ENCODE data around the gene SERINC5.

The SERINC5 gene

GRCh38 chr5:80182809-80183580 lies 72.9 kb downstream of the SERINC5 start:
- peak overlapping the region; percentile 91 for H3K27ac ChIP-seq (ENCODE audit: low read length)
- H3K4me1 ChIP-seq (ENCODE audit: control insufficient read depth, low read depth, low read length), result peaks cover 61% of the 10 kb centered on the region
- no peaks in the 10 kb centered on the region for H3K9me3 ChIP-seq (ENCODE audit: control insufficient read depth, low read depth, low read length)
- no peaks in the 10 kb centered on the region for H3K36me3 ChIP-seq (ENCODE audit: control insufficient read depth, low read depth, low read length)
- no peaks in the 10 kb centered on the region for H3K27me3 ChIP-seq (ENCODE audit: control insufficient read depth, insufficient read depth, low read length)
- peak overlapping the region; percentile 22 for H3K4me3 ChIP-seq (ENCODE audit: low read length)
- peak overlapping the region; percentile 39 for H3K9ac ChIP-seq (ENCODE audit: low read length)

GRCh38 chr5:80181618-80182211 lies 74.1 kb downstream of the SERINC5 start:
- H3K36me3 ChIP-seq (ENCODE audit: control insufficient read depth, low read depth, low read length), result peaks cover 9% of the 10 kb centered on the region
- no peaks in the 10 kb centered on the region for H3K27me3 ChIP-seq (ENCODE audit: control insufficient read depth, insufficient read depth, low read length)
- H3K4me1 ChIP-seq (ENCODE audit: control insufficient read depth, low read depth, low read length), result peaks cover 49% of the 10 kb centered on the region
- no peak overlapping the region for H3K4me3 ChIP-seq (ENCODE audit: low read length)
- no peaks in the 10 kb centered on the region for H3K9me3 ChIP-seq (ENCODE audit: control insufficient read depth, low read depth, low read length)
- H3K9ac ChIP-seq (ENCODE audit: low read length), result no peak overlapping the region
- H3K27ac ChIP-seq (ENCODE audit: low read length), result no peak overlapping the region

GRCh38 chr5:80177236-80177635 lies 78.6 kb downstream of the SERINC5 start:
- H3K4me1 ChIP-seq (ENCODE audit: control insufficient read depth, low read depth, low read length), result peaks cover 25% of the 10 kb centered on the region
- H3K36me3 ChIP-seq (ENCODE audit: control insufficient read depth, low read depth, low read length), result peaks cover 27% of the 10 kb centered on the region
- H3K27me3 ChIP-seq (ENCODE audit: control insufficient read depth, insufficient read depth, low read length), result no peaks in the 10 kb centered on the region
- H3K4me3 ChIP-seq (ENCODE audit: low read length), result no peak overlapping the region
- no peak overlapping the region for H3K9ac ChIP-seq (ENCODE audit: low read length)
- H3K27ac ChIP-seq (ENCODE audit: low read length), result no peak overlapping the region
- no peaks in the 10 kb centered on the region for H3K9me3 ChIP-seq (ENCODE audit: control insufficient read depth, low read depth, low read length)

GRCh38 chr5:80175337-80175736 lies 80.5 kb downstream of the SERINC5 start:
- no peak overlapping the region for H3K9ac ChIP-seq (ENCODE audit: low read length)
- H3K36me3 ChIP-seq (ENCODE audit: control insufficient read depth, low read depth, low read length), result peaks cover 32% of the 10 kb centered on the region
- no peaks in the 10 kb centered on the region for H3K27me3 ChIP-seq (ENCODE audit: control insufficient read depth, insufficient read depth, low read length)
- H3K4me1 ChIP-seq (ENCODE audit: control insufficient read depth, low read depth, low read length), result peaks cover 8% of the 10 kb centered on the region
- H3K4me3 ChIP-seq (ENCODE audit: low read length), result no peak overlapping the region
- H3K9me3 ChIP-seq (ENCODE audit: control insufficient read depth, low read depth, low read length), result no peaks in the 10 kb centered on the region
- no peak overlapping the region for H3K27ac ChIP-seq (ENCODE audit: low read length)

GRCh38 chr5:80174790-80175189 lies 81.1 kb downstream of the SERINC5 start:
- H3K9me3 ChIP-seq (ENCODE audit: control insufficient read depth, low read depth, low read length), result no peaks in the 10 kb centered on the region
- H3K27ac ChIP-seq (ENCODE audit: low read length), result no peak overlapping the region
- no peak overlapping the region for H3K9ac ChIP-seq (ENCODE audit: low read length)
- H3K36me3 ChIP-seq (ENCODE audit: control insufficient read depth, low read depth, low read length), result peaks cover 35% of the 10 kb centered on the region
- no peak overlapping the region for H3K4me3 ChIP-seq (ENCODE audit: low read length)
- H3K4me1 ChIP-seq (ENCODE audit: control insufficient read depth, low read depth, low read length), result peaks cover 6% of the 10 kb centered on the region
- no peaks in the 10 kb centered on the region for H3K27me3 ChIP-seq (ENCODE audit: control insufficient read depth, insufficient read depth, low read length)

- Histone ChIP-seq H3K27ac (ENCODE audit: low read length) (no peak overlapping the region), H3K36me3 (ENCODE audit: control insufficient read depth, low read depth, low read length) (peaks cover 47% of the 10 kb centered on the region), H3K4me3 (ENCODE audit: low read length) (no peak overlapping the region)
These were observed 83.7 kb downstream of the SERINC5 start for GRCh38 chr5:80172067-80172695.

GRCh38 chr5:80170117-80170535 lies 85.7 kb downstream of the SERINC5 start:
- Histone ChIP-seq H3K9ac (ENCODE audit: low read length) (no peak overlapping the region), H3K27ac (ENCODE audit: low read length) (no peak overlapping the region), H3K4me1 (ENCODE audit: control insufficient read depth, low read depth, low read length) (peaks cover 6% of the 10 kb centered on the region), H3K36me3 (ENCODE audit: control insufficient read depth, low read depth, low read length) (peaks cover 56% of the 10 kb centered on the region), H3K9me3 (ENCODE audit: control insufficient read depth, low read depth, low read length) (no peaks in the 10 kb centered on the region), H3K4me3 (ENCODE audit: low read length) (no peak overlapping the region), H3K27me3 (ENCODE audit: control insufficient read depth, insufficient read depth, low read length) (no peaks in the 10 kb centered on the region)

More at GRCh38 chr5:80172067-80172695, 83.7 kb downstream of the SERINC5 start:
- Histone ChIP-seq H3K27me3 (ENCODE audit: control insufficient read depth, insufficient read depth, low read length) (no peaks in the 10 kb centered on the region), H3K4me1 (ENCODE audit: control insufficient read depth, low read depth, low read length) (peaks cover 6% of the 10 kb centered on the region), H3K9me3 (ENCODE audit: control insufficient read depth, low read depth, low read length) (no peaks in the 10 kb centered on the region), H3K9ac (ENCODE audit: low read length) (no peak overlapping the region)

- Histone ChIP-seq H3K4me1 (ENCODE audit: control insufficient read depth, low read depth, low read length) (peaks cover under 1% of the 10 kb centered on the region), H3K9me3 (ENCODE audit: control insufficient read depth, low read depth, low read length) (no peaks in the 10 kb centered on the region), H3K4me3 (ENCODE audit: low read length) (no peak overlapping the region), H3K9ac (ENCODE audit: low read length) (no peak overlapping the region), H3K27me3 (ENCODE audit: control insufficient read depth, insufficient read depth, low read length) (no peaks in the 10 kb centered on the region), H3K27ac (ENCODE audit: low read length) (no peak overlapping the region), H3K36me3 (ENCODE audit: control insufficient read depth, low read depth, low read length) (peaks cover 54% of the 10 kb centered on the region)
These were observed 87.3 kb downstream of the SERINC5 start for GRCh38 chr5:80168388-80169028.

GRCh38 chr5:80165452-80165851 lies 90.4 kb downstream of the SERINC5 start:
- no peak overlapping the region for H3K4me3 ChIP-seq (ENCODE audit: low read length)
- peaks cover 48% of the 10 kb centered on the region for H3K36me3 ChIP-seq (ENCODE audit: control insufficient read depth, low read depth, low read length)
- peaks cover 10% of the 10 kb centered on the region for H3K4me1 ChIP-seq (ENCODE audit: control insufficient read depth, low read depth, low read length)
- H3K9me3 ChIP-seq (ENCODE audit: control insufficient read depth, low read depth, low read length), result no peaks in the 10 kb centered on the region
- no peak overlapping the region for H3K9ac ChIP-seq (ENCODE audit: low read length)
- H3K27ac ChIP-seq (ENCODE audit: low read length), result no peak overlapping the region
- H3K27me3 ChIP-seq (ENCODE audit: control insufficient read depth, insufficient read depth, low read length), result no peaks in the 10 kb centered on the region

- Histone ChIP-seq H3K36me3 (ENCODE audit: control insufficient read depth, low read depth, low read length) (peaks cover 38% of the 10 kb centered on the region), H3K27ac (ENCODE audit: low read length) (no peak overlapping the region), H3K9ac (ENCODE audit: low read length) (no peak overlapping the region)
These were observed 94.7 kb downstream of the SERINC5 start for GRCh38 chr5:80161165-80161564.

GRCh38 chr5:80160242-80160641 lies 95.6 kb downstream of the SERINC5 start:
- no peaks in the 10 kb centered on the region for H3K27me3 ChIP-seq (ENCODE audit: control insufficient read depth, insufficient read depth, low read length)
- H3K36me3 ChIP-seq (ENCODE audit: control insufficient read depth, low read depth, low read length), result peaks cover 29% of the 10 kb centered on the region

More at GRCh38 chr5:80161165-80161564, 94.7 kb downstream of the SERINC5 start:
- H3K4me3 ChIP-seq (ENCODE audit: low read length), result no peak overlapping the region
- no peaks in the 10 kb centered on the region for H3K27me3 ChIP-seq (ENCODE audit: control insufficient read depth, insufficient read depth, low read length)
- H3K4me1 ChIP-seq (ENCODE audit: control insufficient read depth, low read depth, low read length), result peaks cover 32% of the 10 kb centered on the region
- H3K9me3 ChIP-seq (ENCODE audit: control insufficient read depth, low read depth, low read length), result no peaks in the 10 kb centered on the region

More at GRCh38 chr5:80160242-80160641, 95.6 kb downstream of the SERINC5 start:
- Histone ChIP-seq H3K4me1 (ENCODE audit: control insufficient read depth, low read depth, low read length) (peaks cover 33% of the 10 kb centered on the region), H3K27ac (ENCODE audit: low read length) (no peak overlapping the region), H3K4me3 (ENCODE audit: low read length) (no peak overlapping the region), H3K9me3 (ENCODE audit: control insufficient read depth, low read depth, low read length) (no peaks in the 10 kb centered on the region), H3K9ac (ENCODE audit: low read length) (no peak overlapping the region)
